Kidney (tissue), 14 donors: ENCODE data around the gene PRKAG2. TPM values are rescaled to one million over a fixed set of nuclear protein-coding genes. Genes with fewer than 3 reads are reported as not detected.
"Not testable (repeated sequence)": the region's sequence is repeated elsewhere in the genome, so short reads cannot be mapped to it uniquely, and the experiment has no call there.

Experiments
- DNase-seq, 5 donors: peaks; one replicate each; pipeline ENCODE4 v3.0.0-alpha.2; 2013 to 2020
- FAIRE-seq: peaks from 2 replicates; lab custom pipeline; 2012; peaks lifted over from hg19 to GRCh38; lab: Jason Lieb, UNC
- H3K27ac ChIP-seq, 2 donors: one replicate each; pipeline ENCODE4 v1.7.0; 2013; ENCODE audit warnings: low read depth in 2 of 2, low read length in 2 of 2, inconsistent platforms in 1 of 2
- H3K27me3 ChIP-seq: one replicate; pipeline ENCODE4 v1.7.1; 2013; ENCODE audit warnings: low read length, inconsistent platforms; ENCODE audit not compliant: control insufficient read depth, insufficient read depth
- H3K36me3 ChIP-seq, 3 donors: one replicate each; pipeline versions ENCODE4 v1.7.0 to v1.7.1; 2013; ENCODE audit warnings: low read length in 3 of 3, control low read depth in 1 of 3, inconsistent platforms in 1 of 3; ENCODE audit not compliant: insufficient read depth in 3 of 3, control insufficient read depth in 2 of 3
- H3K4me1 ChIP-seq, 3 donors: one replicate each; pipeline versions ENCODE4 v1.7.0 to v1.7.1; 2013; ENCODE audit warnings: low read length in 3 of 3, inconsistent platforms in 1 of 3, low read depth in 1 of 3; ENCODE audit not compliant: control insufficient read depth in 2 of 3, insufficient read depth in 2 of 3
- H3K4me3 ChIP-seq, 3 donors: one replicate each; pipeline versions ENCODE4 v1.7.0 to v1.8.1; 2013; ENCODE audit warnings: low read length in 3 of 3, control low read depth in 1 of 3, inconsistent platforms in 1 of 3
- H3K9ac ChIP-seq, 3 donors: one replicate each; pipeline versions ENCODE4 v1.7.0 to v1.7.1; 2013; ENCODE audit warnings: low read length in 3 of 3, control low read depth in 1 of 3, inconsistent platforms in 1 of 3
- H3K9me3 ChIP-seq, 3 donors: one replicate each; pipeline versions ENCODE4 v1.7.0 to v1.7.1; 2013; ENCODE audit warnings: low read length in 3 of 3, control low read depth in 1 of 3, inconsistent platforms in 1 of 3; ENCODE audit not compliant: control insufficient read depth in 2 of 3, insufficient read depth in 1 of 3
- intact Hi-C: fragments of 100-400 bp; cut with DNase I; formaldehyde crosslinking; loops from one replicate; pipeline ENCODE4 v1.11.1; 2022
- polyA plus RNA-seq: library from polyadenylated mRNA; stranded (reverse); fragments of 350-450 nt; fragmentation: Illumina TruSeq; extraction: RNeasy Lipid Tissue Mini Kit (QIAGEN cat#74804); gene quantifications from one replicate; pipeline ENCODE4 v1.2.3, GENCODE V29; 2014; ENCODE audit warnings: low read depth, low replicate concordance; ENCODE audit not compliant: insufficient read depth
- total RNA-seq: library from RNA; stranded (reverse); fragmentation: NEBNext Ultra II Directional; extraction: Animal tissue kit (Norgen Biotek cat#: 25700); gene quantifications from one replicate; pipeline ENCODE4 v1.2.1, GENCODE V29; 2021
- TF ChIP-seq, protein P1 (sequence below): IDR thresholded peaks from 3 replicates; pipeline ENCODE4 v1.5.1; 2012; ENCODE audit warnings: mild to moderate bottlenecking, moderate library complexity, borderline replicate concordance; ENCODE audit not compliant: insufficient read depth; ENCODE audit errors: extremely low read depth
- donor health status: control.
- donor health status: control.
- donor health status: control.
- donor health status: control.
- donor health status: control.
- donor health status: DM: yes; HTN: yes; CAD: no.
- donor health status: Normal renal cell carcinoma (clear cell type).

PRKAG2 gene
- total and polyA plus RNA-seq, 2 donors from 2014 or later = 40.7 to 40.9 TPM

DNA sequence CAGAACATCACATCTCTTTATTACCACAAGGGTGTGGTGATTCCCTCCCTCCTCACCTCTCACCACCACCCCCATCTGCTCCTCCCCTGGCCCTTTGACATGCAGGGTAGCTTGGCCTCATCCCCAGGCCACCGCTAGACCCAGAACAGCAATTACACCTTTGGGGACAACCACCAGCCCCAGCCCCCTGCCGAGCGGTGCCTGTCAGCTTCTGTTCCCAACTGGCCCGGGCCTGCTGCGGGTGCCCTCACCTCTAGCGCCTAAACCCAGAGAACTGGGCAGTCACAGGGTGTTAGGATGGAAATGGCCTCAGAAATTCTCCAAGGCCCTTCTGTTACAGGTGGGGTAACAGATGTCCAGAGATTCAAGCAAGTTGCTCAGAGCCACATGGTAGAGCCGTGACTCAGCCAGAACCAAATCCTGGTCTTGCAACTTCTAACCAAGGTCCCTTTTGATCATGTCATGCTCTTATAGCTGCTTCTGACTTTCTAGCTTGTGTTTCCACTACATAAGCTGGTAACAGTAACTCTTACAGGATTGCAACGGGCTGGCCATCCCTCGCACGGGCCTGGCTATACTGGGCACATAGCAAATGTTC lies 78.0 kb downstream of the PRKAG2 start:
- peak in 1 of 5 donors; percentile 58 for DNase-seq
- H3K4me1 ChIP-seq = peaks cover 0 to 15% (median 8%) of the 10 kb centered on the region in 3 donors
- TF ChIP-seq, protein P1, sequence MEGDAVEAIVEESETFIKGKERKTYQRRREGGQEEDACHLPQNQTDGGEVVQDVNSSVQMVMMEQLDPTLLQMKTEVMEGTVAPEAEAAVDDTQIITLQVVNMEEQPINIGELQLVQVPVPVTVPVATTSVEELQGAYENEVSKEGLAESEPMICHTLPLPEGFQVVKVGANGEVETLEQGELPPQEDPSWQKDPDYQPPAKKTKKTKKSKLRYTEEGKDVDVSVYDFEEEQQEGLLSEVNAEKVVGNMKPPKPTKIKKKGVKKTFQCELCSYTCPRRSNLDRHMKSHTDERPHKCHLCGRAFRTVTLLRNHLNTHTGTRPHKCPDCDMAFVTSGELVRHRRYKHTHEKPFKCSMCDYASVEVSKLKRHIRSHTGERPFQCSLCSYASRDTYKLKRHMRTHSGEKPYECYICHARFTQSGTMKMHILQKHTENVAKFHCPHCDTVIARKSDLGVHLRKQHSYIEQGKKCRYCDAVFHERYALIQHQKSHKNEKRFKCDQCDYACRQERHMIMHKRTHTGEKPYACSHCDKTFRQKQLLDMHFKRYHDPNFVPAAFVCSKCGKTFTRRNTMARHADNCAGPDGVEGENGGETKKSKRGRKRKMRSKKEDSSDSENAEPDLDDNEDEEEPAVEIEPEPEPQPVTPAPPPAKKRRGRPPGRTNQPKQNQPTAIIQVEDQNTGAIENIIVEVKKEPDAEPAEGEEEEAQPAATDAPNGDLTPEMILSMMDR = no peak
- no peak overlapping the region for H3K27ac ChIP-seq
- no peaks in the 10 kb centered on the region for H3K36me3 ChIP-seq
- intact Hi-C loops = no loop called here
- no peak for FAIRE-seq
- H3K9me3 ChIP-seq = no peaks in the 10 kb centered on the region
- H3K4me3 ChIP-seq = no peak overlapping the region
- no peak overlapping the region for H3K9ac ChIP-seq
- H3K27me3 ChIP-seq = no peaks in the 10 kb centered on the region

GRCh38 chr7:151797667-151798307 lies 79.1 kb downstream of the PRKAG2 start:
- H3K9me3 ChIP-seq, H3K9ac ChIP-seq, FAIRE-seq, H3K36me3 ChIP-seq, H3K27ac ChIP-seq, H3K27me3 ChIP-seq, intact Hi-C loops, H3K4me3 ChIP-seq: not testable (repeated sequence)
- DNase-seq = peak in 1 of 5 donors; percentile 83
- peaks cover 0 to 17% (median 5%) of the 10 kb centered on the region in 3 donors for H3K4me1 ChIP-seq

DNA sequence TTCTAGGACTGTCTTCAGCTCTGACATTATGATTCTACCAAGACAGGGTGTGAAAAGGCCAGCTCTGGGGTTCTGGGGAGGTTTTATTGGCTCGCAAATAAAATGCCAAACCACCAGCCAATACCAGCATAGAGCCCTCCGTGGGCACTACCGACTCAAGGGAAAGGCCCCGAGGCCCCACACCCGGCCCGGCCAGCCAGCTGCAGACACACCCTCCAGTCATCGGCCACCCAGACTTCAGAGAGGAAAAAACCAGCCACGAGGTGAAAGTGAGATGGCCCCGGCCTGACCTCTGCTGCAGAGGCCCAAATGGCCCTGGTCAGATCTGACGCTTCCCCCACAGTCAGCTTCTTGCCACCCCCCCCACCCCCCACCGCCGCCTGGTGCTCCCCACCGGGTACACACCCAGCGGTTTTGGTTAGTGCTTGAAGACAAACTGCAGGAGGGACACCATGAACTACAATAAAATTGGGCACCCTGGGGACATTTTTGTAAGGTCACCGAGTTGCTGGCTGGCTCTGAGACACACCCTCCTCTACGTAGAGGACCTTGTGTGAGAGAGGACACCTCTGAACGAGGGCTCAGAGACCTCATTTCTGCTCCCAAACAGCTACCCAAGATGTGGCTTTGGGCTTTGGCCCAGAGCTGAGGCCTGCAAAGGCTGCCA lies 79.9 kb downstream of the PRKAG2 start:
- Histone ChIP-seq H3K36me3 (no peaks in the 10 kb centered on the region), H3K27me3 (no peaks in the 10 kb centered on the region), H3K4me1 (peaks cover 0 to 16% (median 5%) of the 10 kb centered on the region in 3 donors), H3K4me3 (no peak overlapping the region), H3K27ac (peak overlapping the region in 1 of 2 donors; percentile 55), H3K9ac (no peak overlapping the region), H3K9me3 (no peaks in the 10 kb centered on the region)
- intact Hi-C loops = no loop called here
- TF ChIP-seq, protein P1 = no peak
- DNase-seq = peak in 1 of 5 donors; percentile 58
- FAIRE-seq = no peak
